Gastrocnemius medialis (tissue), 4 donors: ENCODE data around the gene TNFRSF1A.

Experiments
- CTCF ChIP-seq, 5 experiments: fragments of 450-650 bp in 3 of 5; fragments of 200-600 bp in 2 of 5; sonication (generic) in 2 of 5; IDR thresholded peaks in 4 of 5; conservative IDR thresholded peaks in 1 of 5; 1 replicate in 4 of 5; 2 replicates in 1 of 5; pipeline ENCODE4 v1.5.1; 2016 to 2019; ENCODE audit warnings: antibody characterized with exemption in 5 of 5, mild to moderate bottlenecking in 3 of 5, moderate library complexity in 3 of 5
- POLR2A ChIP-seq, 2 donors: fragments of 450-650 bp; IDR thresholded peaks; one replicate each; pipeline ENCODE4 v1.6.1; 2017; ENCODE audit warnings: antibody characterized with exemption in 2 of 2, mild to moderate bottlenecking in 2 of 2, moderate library complexity in 2 of 2

- no peak for TF ChIP-seq POLR2A (IDR thresholded peaks at IDR 0.05)
- peak; percentile 23 to 57 (median 47) for TF ChIP-seq CTCF (IDR thresholded peaks at IDR 0.05 in 4 of 5, conservative IDR thresholded peaks at IDR 0.05 in 1 of 5)
Observed at GRCh38 chr12:6326316-6327228, 15.3 kb downstream of the TNFRSF1A start.
